B cell (primary cell): Measurements from ENCODE around the gene CTNS.

Source experiments
- EZH2 ChIP-seq: IDR thresholded peaks from 2 replicates; pipeline ENCODE4 v1.6.1; 2012; ENCODE audit warnings: borderline replicate concordance, low read depth, mild to moderate bottlenecking, moderate library complexity, low read length; ENCODE audit not compliant: insufficient read depth, poor library complexity, severe bottlenecking
- TF ChIP-seq, protein P1 (sequence below): fragments of 200-600 bp; IDR thresholded peaks from one replicate; pipeline ENCODE4 v1.8.0; 2022; ENCODE audit warnings: antibody characterized with exemption, mild to moderate bottlenecking

DNA sequence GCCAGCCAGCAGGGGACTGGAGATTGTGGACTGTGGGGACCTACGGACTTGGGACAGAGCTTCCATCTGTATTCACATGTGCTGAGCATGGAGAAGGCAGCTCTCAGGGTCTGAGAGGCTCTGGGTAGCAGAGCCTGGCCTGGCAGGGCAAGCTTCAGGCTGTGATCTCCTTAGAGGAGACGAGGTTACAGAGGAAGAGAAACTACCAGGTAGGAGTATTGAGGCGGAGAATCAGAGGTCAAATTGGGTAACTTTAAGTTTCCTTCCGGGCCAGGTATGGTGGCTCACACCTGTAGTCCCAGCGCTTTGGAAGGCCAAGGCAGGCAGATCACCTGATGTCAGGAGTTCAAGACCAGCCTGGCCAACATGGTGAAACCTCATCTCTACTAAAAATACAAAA is 8.8 kb downstream of the CTNS start:
- TF ChIP-seq, protein P1, sequence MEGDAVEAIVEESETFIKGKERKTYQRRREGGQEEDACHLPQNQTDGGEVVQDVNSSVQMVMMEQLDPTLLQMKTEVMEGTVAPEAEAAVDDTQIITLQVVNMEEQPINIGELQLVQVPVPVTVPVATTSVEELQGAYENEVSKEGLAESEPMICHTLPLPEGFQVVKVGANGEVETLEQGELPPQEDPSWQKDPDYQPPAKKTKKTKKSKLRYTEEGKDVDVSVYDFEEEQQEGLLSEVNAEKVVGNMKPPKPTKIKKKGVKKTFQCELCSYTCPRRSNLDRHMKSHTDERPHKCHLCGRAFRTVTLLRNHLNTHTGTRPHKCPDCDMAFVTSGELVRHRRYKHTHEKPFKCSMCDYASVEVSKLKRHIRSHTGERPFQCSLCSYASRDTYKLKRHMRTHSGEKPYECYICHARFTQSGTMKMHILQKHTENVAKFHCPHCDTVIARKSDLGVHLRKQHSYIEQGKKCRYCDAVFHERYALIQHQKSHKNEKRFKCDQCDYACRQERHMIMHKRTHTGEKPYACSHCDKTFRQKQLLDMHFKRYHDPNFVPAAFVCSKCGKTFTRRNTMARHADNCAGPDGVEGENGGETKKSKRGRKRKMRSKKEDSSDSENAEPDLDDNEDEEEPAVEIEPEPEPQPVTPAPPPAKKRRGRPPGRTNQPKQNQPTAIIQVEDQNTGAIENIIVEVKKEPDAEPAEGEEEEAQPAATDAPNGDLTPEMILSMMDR, result no peak
- TF ChIP-seq EZH2, result no peak
